ENCODE data around the gene SLC22A17. TPM values are rescaled to one million over a fixed set of nuclear protein-coding genes. Genes with fewer than 3 reads are reported as not detected.

Gene SLC22A17
- total and polyA plus RNA-seq, 2 of the 13 experiments (the other 11 are each of a cell fraction or from before 2014, with no cell fraction given), result 0.95 to 1.1 TPM

DNA sequence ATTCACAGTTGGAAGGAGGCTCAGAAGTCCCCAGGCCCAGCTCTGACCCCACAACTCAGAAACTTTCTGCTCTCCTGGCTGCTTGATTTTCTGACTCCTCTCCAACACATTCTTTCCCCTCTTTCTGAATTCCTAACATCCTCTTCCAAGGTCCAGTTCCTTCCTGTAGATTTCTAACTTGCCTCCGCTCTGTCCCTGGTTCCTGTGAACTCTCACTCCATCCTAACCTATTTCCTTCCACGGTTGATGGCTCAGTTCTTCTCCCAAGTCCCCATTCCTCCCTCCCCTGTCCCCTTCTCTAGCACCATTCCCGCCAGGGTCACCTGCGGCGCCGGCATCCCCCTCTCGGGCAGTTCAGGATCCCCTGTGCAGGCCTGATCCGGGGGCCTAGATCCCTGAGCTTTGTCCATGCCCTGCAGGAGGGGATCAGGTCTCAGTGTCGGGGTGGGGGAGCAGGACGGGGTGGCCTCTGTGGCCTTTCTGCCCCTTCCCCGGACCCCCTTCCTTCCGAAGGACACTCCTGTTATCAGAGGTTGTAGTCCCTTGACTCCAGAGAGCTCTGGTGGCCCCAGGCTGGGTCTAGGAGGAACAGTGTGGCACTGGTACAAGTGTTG, 6.0 kb upstream of the SLC22A17 start:
- in situ Hi-C loops (cut with HindIII; ENCODE audit: extremely low pct_ligation_motif_present, low pct_unique_long_range_greater_than_20kb), result no loop called here
- BruUV-seq (replicated peaks), result no TSS peak
- FAIRE-seq, result no peak
- TF ChIP-seq, protein P1, sequence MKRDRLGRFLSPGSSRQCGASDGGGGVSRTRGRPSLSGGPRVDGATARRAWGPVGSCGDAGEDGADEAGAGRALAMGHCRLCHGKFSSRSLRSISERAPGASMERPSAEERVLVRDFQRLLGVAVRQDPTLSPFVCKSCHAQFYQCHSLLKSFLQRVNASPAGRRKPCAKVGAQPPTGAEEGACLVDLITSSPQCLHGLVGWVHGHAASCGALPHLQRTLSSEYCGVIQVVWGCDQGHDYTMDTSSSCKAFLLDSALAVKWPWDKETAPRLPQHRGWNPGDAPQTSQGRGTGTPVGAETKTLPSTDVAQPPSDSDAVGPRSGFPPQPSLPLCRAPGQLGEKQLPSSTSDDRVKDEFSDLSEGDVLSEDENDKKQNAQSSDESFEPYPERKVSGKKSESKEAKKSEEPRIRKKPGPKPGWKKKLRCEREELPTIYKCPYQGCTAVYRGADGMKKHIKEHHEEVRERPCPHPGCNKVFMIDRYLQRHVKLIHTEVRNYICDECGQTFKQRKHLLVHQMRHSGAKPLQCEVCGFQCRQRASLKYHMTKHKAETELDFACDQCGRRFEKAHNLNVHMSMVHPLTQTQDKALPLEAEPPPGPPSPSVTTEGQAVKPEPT (CRISPR knock-in tag; IDR thresholded peaks at IDR 0.05; ENCODE audit: low read depth), result peak; percentile 59; the same call in 1 of the 2 replicates
- TF ChIP-seq ZNF460 (CRISPR knock-in tag; IDR thresholded peaks at IDR 0.05; ENCODE audit: borderline replicate concordance) (no peak), ATM (IDR thresholded peaks at IDR 0.05; ENCODE audit: borderline replicate concordance) (0 out of 2 replicates have a peak, but pooled peaks have one; percentile 57), ZNF556 (CRISPR knock-in tag; IDR thresholded peaks at IDR 0.05; ENCODE audit: borderline replicate concordance) (peak; percentile 47; the same call in 1 of the 2 replicates), ZNF343 (CRISPR knock-in tag; IDR thresholded peaks at IDR 0.05) (0 out of 2 replicates have a peak, but pooled peaks have one; percentile 34), ATF7 (IDR thresholded peaks at IDR 0.05) (no peak), ATF7 (CRISPR knock-in tag; IDR thresholded peaks at IDR 0.05) (peak; percentile 83), MTA1 (CRISPR knock-in tag; IDR thresholded peaks at IDR 0.05; ENCODE audit: borderline replicate concordance) (peak; percentile 56; the same call in 1 of the 2 replicates), KDM5B (CRISPR knock-in tag; IDR thresholded peaks at IDR 0.05; ENCODE audit: borderline replicate concordance) (peak; percentile 65; the same call in 1 of the 2 replicates), JUN (CRISPR knock-in tag; IDR thresholded peaks at IDR 0.05) (0 out of 2 replicates have a peak, but pooled peaks have one; percentile 59), ZNF577 (CRISPR knock-in tag; IDR thresholded peaks at IDR 0.05; ENCODE audit: borderline replicate concordance, low read depth) (0 out of 2 replicates have a peak, but pooled peaks have one; percentile 31), ZNF207 (IDR thresholded peaks at IDR 0.05; ENCODE audit: borderline replicate concordance) (0 out of 2 replicates have a peak, but pooled peaks have one; percentile 36), TARDBP (CRISPR knock-in tag; IDR thresholded peaks at IDR 0.05) (0 out of 2 replicates have a peak, but pooled peaks have one; percentile 23), ZNF563 (CRISPR knock-in tag; IDR thresholded peaks at IDR 0.05) (0 out of 2 replicates have a peak, but pooled peaks have one; percentile 36), ZNF350 (CRISPR knock-in tag; IDR thresholded peaks at IDR 0.05; ENCODE audit: borderline replicate concordance, low read depth) (0 out of 2 replicates have a peak, but pooled peaks have one; percentile 6), KMT2B (CRISPR knock-in tag; IDR thresholded peaks at IDR 0.05) (no peak), AGO2 (optimal IDR thresholded peaks at IDR 0.05; ENCODE audit: low read depth, low read length) (no peak), MYNN (CRISPR knock-in tag; IDR thresholded peaks at IDR 0.05; ENCODE audit: low read depth) (no peak)
- TF ChIP-seq, protein P2, sequence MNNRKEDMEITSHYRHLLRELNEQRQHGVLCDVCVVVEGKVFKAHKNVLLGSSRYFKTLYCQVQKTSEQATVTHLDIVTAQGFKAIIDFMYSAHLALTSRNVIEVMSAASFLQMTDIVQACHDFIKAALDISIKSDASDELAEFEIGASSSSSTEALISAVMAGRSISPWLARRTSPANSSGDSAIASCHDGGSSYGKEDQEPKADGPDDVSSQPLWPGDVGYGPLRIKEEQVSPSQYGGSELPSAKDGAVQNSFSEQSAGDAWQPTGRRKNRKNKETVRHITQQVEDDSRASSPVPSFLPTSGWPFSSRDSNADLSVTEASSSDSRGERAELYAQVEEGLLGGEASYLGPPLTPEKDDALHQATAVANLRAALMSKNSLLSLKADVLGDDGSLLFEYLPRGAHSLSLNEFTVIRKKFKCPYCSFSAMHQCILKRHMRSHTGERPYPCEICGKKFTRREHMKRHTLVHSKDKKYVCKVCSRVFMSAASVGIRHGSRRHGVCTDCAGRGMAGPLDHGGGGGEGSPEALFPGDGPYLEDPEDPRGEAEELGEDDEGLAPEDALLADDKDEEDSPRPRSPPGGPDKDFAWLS (CRISPR knock-in tag; IDR thresholded peaks at IDR 0.05; ENCODE audit: borderline replicate concordance), result peak; percentile 81; the same call in 1 of the 2 replicates
- TF ChIP-seq, protein P3, sequence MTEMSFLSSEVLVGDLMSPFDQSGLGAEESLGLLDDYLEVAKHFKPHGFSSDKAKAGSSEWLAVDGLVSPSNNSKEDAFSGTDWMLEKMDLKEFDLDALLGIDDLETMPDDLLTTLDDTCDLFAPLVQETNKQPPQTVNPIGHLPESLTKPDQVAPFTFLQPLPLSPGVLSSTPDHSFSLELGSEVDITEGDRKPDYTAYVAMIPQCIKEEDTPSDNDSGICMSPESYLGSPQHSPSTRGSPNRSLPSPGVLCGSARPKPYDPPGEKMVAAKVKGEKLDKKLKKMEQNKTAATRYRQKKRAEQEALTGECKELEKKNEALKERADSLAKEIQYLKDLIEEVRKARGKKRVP (CRISPR knock-in tag; IDR thresholded peaks at IDR 0.05), result no peak

More for the DNA sequence above, 6.0 kb upstream of the SLC22A17 start:
- no peaks in the 10 kb centered on the region for H4K20me1 ChIP-seq (ENCODE audit: insufficient read depth, low read length)
- no peak overlapping the region for H3K4me2 ChIP-seq (ENCODE audit: low read depth, low read length)
- DNase-seq (ENCODE audit: low spot score) (no peak), ATAC-seq (peak; percentile 31)
- H3K4me3 ChIP-seq (replicated peaks in 1 of 3; ENCODE audit: insufficient read depth in 1 of 3, low read depth in 2 of 3, low read length in 3 of 3), result no peak overlapping the region
- WGBS (ENCODE audit: low lambda C conversion rate), result 36% methylated on average over 12 of the region's 12 CpGs
- no peaks in the 10 kb centered on the region for H3K36me3 ChIP-seq (replicated peaks in 1 of 2; ENCODE audit: control insufficient read depth in 1 of 2, insufficient read depth in 2 of 2, low read length in 2 of 2)
- H3K4me1 ChIP-seq (ENCODE audit: insufficient read depth, low read length), result peaks cover 30% of the 10 kb centered on the region
- peaks cover 38 to 93% of the 10 kb centered on the region in 2 experiments for H3K27me3 ChIP-seq (ENCODE audit: control insufficient read depth in 1 of 2, insufficient read depth in 2 of 2, low read length in 2 of 2)
- H3K9ac ChIP-seq (ENCODE audit: insufficient read depth, low read depth, low read length), result no peak overlapping the region
- intact Hi-C loops (cut with micrococcal nuclease; ENCODE audit: unreplicated experiment), result no loop called here
- no peaks in the 10 kb centered on the region for H3K79me2 ChIP-seq (ENCODE audit: insufficient read depth, low read length)
- no peak overlapping the region for H2AFZ ChIP-seq (ENCODE audit: low read length)
- POLR2A ChIA-PET, result no interaction called here
- H3K9me3 ChIP-seq (ENCODE audit: low read length), result no peaks in the 10 kb centered on the region
- CTCF ChIA-PET (ENCODE audit: low intra/inter-chr PET ratio, low total read pairs), result interaction anchor here (1.6 kb wide), 1 partner anchor 21 kb away, joined by 4 read pairs; no protein-coding TSS in a partner anchor
- no peak overlapping the region for H3K27ac ChIP-seq (ENCODE audit: extremely low read length, insufficient read depth, low read length)
